Measurements from ENCODE around the gene KCNK2.
A peak's percentile ranks its signal among the peaks of the same experiment; 100 is the strongest.

Gene KCNK2

GRCh38 chr1:215082532-215083382 is at the start of gene KCNK2:
TSS of gene KCNK2 (plus strand) at chr1:215082737. CDS start at chr1:215083386, 649 bp downstream.
- TF ChIP-seq CTCF (IDR thresholded peaks at IDR 0.05; ENCODE audit: extremely low read depth, missing control alignments), result no peak
- peak; percentile 18 for DNase-seq (ENCODE audit: low spot score)

GRCh38 chr1:215032911-215033526 is 49.5 kb upstream of the KCNK2 start:
- no peak for TF ChIP-seq CTCF (IDR thresholded peaks at IDR 0.05; ENCODE audit: extremely low read depth, missing control alignments)
- no peak for DNase-seq (ENCODE audit: low spot score)

- DNase-seq (ENCODE audit: low spot score), result no peak
- no peak for TF ChIP-seq CTCF (IDR thresholded peaks at IDR 0.05; ENCODE audit: extremely low read depth, missing control alignments)
Measured at GRCh38 chr1:215040190-215040589, 42.3 kb upstream of the KCNK2 start.

- no peak for TF ChIP-seq CTCF (IDR thresholded peaks at IDR 0.05; ENCODE audit: extremely low read depth, missing control alignments)
- no peak for DNase-seq (ENCODE audit: low spot score)
Measured at GRCh38 chr1:215043401-215043800, 39.1 kb upstream of the KCNK2 start.

- no peak for TF ChIP-seq CTCF (IDR thresholded peaks at IDR 0.05; ENCODE audit: extremely low read depth, missing control alignments)
- DNase-seq (ENCODE audit: low spot score), result no peak
Measured at GRCh38 chr1:215044151-215044550, 38.4 kb upstream of the KCNK2 start.

GRCh38 chr1:215045698-215046308 is 36.7 kb upstream of the KCNK2 start:
- DNase-seq (ENCODE audit: low spot score), result no peak
- TF ChIP-seq CTCF (IDR thresholded peaks at IDR 0.05; ENCODE audit: extremely low read depth, missing control alignments), result no peak
